ENCODE results near the gene CDK3.

GRCh38 chr17:76048711-76049110, 48.1 kb downstream of the CDK3 start:
- TF ChIP-seq NFE2L2 (conservative IDR thresholded peaks at IDR 0.05; ENCODE audit: low read length) (no peak), KDM1A (IDR thresholded peaks at IDR 0.05; ENCODE audit: low read depth) (no peak), ESRRA (IDR thresholded peaks at IDR 0.05; ENCODE audit: borderline replicate concordance, low read length) (no peak), HES2 (IDR thresholded peaks at IDR 0.05) (no peak), RNF2 (IDR thresholded peaks at IDR 0.05; ENCODE audit: borderline replicate concordance, low read depth) (no peak), CTCF (IDR thresholded peaks at IDR 0.05) (no peak), EP300 (IDR thresholded peaks at IDR 0.05) (no peak), POLR2A (IDR thresholded peaks at IDR 0.05; ENCODE audit: low read length) (no peak), RCOR1 (IDR thresholded peaks at IDR 0.05; ENCODE audit: low read depth, low read length) (no peak), POLR2AphosphoS2 (conservative IDR thresholded peaks at IDR 0.05; ENCODE audit: low read length) (no peak), RFX5 (IDR thresholded peaks at IDR 0.05) (no peak)

Data from A549 (cell line).